Measurements from ENCODE around the gene COLGALT1. TPM values are rescaled to one million over a fixed set of nuclear protein-coding genes. Genes with fewer than 3 reads are reported as not detected.
A peak's percentile ranks its signal among the peaks of the same experiment; 100 is the strongest.

The COLGALT1 gene
- total and polyA plus RNA-seq, 9 of the 15 experiments (the other 6 are each of a cell fraction or from before 2014, with no cell fraction given), result 4.9 to 119 (median 82.6) TPM

DNA sequence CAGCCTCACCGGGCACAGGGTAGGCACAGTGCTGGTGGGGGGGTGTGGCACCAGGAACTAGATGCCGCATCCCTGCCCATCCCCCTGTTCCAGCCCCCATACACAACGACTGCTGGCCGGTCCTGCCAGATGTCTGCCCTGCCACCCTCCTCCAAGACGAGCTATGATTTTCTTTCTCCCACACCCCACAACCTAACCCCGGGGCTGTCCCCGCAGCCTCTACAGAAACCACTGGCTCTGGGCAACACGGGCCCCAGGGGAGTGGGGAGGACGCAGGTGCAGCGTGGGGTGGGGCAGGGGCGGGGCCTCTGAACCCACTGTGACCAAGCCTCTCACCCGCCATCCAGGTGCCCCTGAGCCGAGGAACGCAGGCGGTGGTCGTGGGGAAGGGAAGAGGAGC, 28.5 kb upstream of the COLGALT1 start:
- Histone ChIP-seq H3K9me3 (replicated peaks; ENCODE audit: control insufficient read depth, insufficient read depth, low read depth, low read length) (no peaks in the 10 kb centered on the region), H3K27me3 (ENCODE audit: control insufficient read depth in 2 of 2, insufficient read depth in 2 of 2, low read length in 2 of 2) (0 out of 5 replicates have a peak, but pooled peaks cover 0 to 6% of the 10 kb centered on the region in 2 experiments), H3K9me1 (ENCODE audit: control insufficient read depth, insufficient read depth, low read length) (no peaks in the 10 kb centered on the region), H3K27ac (ENCODE audit: extremely low read depth, low read depth, low read length) (no peak overlapping the region), H3K4me3 (no peak overlapping the region), H3K4me1 (replicated peaks in 1 of 2; ENCODE audit: control insufficient read depth in 2 of 2, insufficient read depth in 2 of 2, low read length in 2 of 2) (peaks cover 3 to 25% of the 10 kb centered on the region in 2 experiments; a peak in 3 of 5 replicates), H3K4me2 (ENCODE audit: insufficient read depth, low read length) (no peak overlapping the region), H2AFZ (ENCODE audit: low read depth, low read length) (no peak overlapping the region), H4K20me1 (replicated peaks; ENCODE audit: control insufficient read depth, insufficient read depth, low read length) (no peaks in the 10 kb centered on the region), H3K9ac (ENCODE audit: insufficient read depth in 1 of 2, low read depth in 2 of 2, low read length in 2 of 2) (peak overlapping the region in 1 of 2 experiments; percentile 4; a peak in 1 of 4 replicates), H3K36me3 (ENCODE audit: control insufficient read depth, insufficient read depth, low read length) (no peaks in the 10 kb centered on the region), H3K79me2 (ENCODE audit: control insufficient read depth, insufficient read depth, low read length) (no peaks in the 10 kb centered on the region)
- in situ Hi-C loops (cut with MboI), result no loop called here
- BruUV-seq (replicated peaks), result no TSS peak
- ChIA-PET CTCF (ENCODE audit: low intra/inter-chr PET ratio) (no interaction called here), POLR2A (no interaction called here)
- TF ChIP-seq HMG20B (CRISPR knock-in tag; IDR thresholded peaks at IDR 0.05), result no peak
- TF ChIP-seq, protein P1, sequence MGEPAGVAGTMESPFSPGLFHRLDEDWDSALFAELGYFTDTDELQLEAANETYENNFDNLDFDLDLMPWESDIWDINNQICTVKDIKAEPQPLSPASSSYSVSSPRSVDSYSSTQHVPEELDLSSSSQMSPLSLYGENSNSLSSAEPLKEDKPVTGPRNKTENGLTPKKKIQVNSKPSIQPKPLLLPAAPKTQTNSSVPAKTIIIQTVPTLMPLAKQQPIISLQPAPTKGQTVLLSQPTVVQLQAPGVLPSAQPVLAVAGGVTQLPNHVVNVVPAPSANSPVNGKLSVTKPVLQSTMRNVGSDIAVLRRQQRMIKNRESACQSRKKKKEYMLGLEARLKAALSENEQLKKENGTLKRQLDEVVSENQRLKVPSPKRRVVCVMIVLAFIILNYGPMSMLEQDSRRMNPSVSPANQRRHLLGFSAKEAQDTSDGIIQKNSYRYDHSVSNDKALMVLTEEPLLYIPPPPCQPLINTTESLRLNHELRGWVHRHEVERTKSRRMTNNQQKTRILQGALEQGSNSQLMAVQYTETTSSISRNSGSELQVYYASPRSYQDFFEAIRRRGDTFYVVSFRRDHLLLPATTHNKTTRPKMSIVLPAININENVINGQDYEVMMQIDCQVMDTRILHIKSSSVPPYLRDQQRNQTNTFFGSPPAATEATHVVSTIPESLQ (CRISPR knock-in tag; IDR thresholded peaks at IDR 0.05), result no peak
- TF ChIP-seq ESRRA (IDR thresholded peaks at IDR 0.05; ENCODE audit: borderline replicate concordance, low read depth), result no peak
- no peak for TF ChIP-seq ZNF583 (CRISPR knock-in tag; IDR thresholded peaks at IDR 0.05)
- no peak for TF ChIP-seq ZNF589 (CRISPR knock-in tag; IDR thresholded peaks at IDR 0.05; ENCODE audit: low read depth)
- TF ChIP-seq ZNF445 (CRISPR knock-in tag; IDR thresholded peaks at IDR 0.05; ENCODE audit: low read depth), result no peak
- no peak for TF ChIP-seq ZNF311 (CRISPR knock-in tag; IDR thresholded peaks at IDR 0.05)
- TF ChIP-seq, protein P2, sequence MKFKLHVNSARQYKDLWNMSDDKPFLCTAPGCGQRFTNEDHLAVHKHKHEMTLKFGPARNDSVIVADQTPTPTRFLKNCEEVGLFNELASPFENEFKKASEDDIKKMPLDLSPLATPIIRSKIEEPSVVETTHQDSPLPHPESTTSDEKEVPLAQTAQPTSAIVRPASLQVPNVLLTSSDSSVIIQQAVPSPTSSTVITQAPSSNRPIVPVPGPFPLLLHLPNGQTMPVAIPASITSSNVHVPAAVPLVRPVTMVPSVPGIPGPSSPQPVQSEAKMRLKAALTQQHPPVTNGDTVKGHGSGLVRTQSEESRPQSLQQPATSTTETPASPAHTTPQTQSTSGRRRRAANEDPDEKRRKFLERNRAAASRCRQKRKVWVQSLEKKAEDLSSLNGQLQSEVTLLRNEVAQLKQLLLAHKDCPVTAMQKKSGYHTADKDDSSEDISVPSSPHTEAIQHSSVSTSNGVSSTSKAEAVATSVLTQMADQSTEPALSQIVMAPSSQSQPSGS (CRISPR knock-in tag; IDR thresholded peaks at IDR 0.05), result no peak
- TF ChIP-seq, protein P3, sequence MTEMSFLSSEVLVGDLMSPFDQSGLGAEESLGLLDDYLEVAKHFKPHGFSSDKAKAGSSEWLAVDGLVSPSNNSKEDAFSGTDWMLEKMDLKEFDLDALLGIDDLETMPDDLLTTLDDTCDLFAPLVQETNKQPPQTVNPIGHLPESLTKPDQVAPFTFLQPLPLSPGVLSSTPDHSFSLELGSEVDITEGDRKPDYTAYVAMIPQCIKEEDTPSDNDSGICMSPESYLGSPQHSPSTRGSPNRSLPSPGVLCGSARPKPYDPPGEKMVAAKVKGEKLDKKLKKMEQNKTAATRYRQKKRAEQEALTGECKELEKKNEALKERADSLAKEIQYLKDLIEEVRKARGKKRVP (CRISPR knock-in tag; IDR thresholded peaks at IDR 0.05), result no peak
- TF ChIP-seq BACH1 (tag; IDR thresholded peaks at IDR 0.05), result no peak
- TF ChIP-seq FUS (optimal IDR thresholded peaks at IDR 0.05; ENCODE audit: low read depth, low read length), result no peak
- TF ChIP-seq ZNF695 (CRISPR knock-in tag; IDR thresholded peaks at IDR 0.05), result no peak
- TF ChIP-seq, protein P4, sequence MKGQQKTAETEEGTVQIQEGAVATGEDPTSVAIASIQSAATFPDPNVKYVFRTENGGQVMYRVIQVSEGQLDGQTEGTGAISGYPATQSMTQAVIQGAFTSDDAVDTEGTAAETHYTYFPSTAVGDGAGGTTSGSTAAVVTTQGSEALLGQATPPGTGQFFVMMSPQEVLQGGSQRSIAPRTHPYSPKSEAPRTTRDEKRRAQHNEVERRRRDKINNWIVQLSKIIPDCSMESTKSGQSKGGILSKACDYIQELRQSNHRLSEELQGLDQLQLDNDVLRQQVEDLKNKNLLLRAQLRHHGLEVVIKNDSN (CRISPR knock-in tag; IDR thresholded peaks at IDR 0.05), result no peak
- ATAC-seq (no peak), DNase-seq (ENCODE audit: extremely low read depth in 1 of 4, low spot score in 3 of 4) (no peak), FAIRE-seq (no peak)
- 13% methylated on average over 10 of the region's 16 CpGs for WGBS (ENCODE audit: insufficient coverage, low coverage, missing lambda C conversion rate)
- intact Hi-C loops (cut with micrococcal nuclease), result no loop called here

Data from K562 (cell line).